NCI-H1048 (cell line): Measurements from ENCODE around the gene ZNF444.
A peak's percentile ranks its signal among the peaks of the same experiment; 100 is the strongest.

Experiments
- DNase-seq: peaks from one replicate; lab custom pipeline; 2025; lab: John Stamatoyannopoulos, UW

Gene ZNF444

DNA sequence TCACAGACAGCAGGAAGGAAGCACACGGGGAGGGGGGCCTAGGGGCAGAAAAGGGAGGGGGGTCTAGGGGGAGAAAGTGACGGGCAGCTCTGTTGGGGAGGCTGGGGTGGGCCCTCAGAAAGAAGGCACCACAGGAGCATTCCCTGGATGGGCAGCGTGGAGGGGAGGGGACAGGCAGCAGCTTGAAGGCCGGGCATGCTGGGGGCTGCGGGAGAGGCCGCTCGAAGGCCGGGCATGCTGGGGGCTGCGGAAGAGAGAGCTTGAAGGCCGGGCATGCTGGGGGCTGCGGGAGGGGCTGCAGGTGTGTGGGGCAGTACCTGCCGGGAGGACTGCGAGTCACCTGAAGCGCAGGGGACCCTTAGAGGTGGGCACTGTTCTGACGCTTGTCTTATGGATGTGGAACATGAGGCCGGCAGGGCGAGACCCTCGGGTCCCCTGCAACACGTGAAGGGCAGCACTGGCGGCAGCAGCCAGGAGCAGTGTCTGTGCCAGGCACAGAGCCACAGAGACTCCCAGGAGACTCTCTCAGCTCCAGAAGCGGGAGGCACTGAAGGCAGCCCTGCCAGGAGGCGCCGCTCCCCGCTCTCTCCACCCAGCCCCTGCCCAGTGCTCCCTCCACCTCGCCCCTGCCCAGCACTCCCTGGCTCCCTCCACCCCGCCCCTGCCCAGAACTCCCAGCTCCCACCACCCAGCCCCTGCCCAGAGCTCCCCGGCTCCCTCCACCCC lies 33.3 kb upstream of the ZNF444 start:
- no peak for DNase-seq

DNA sequence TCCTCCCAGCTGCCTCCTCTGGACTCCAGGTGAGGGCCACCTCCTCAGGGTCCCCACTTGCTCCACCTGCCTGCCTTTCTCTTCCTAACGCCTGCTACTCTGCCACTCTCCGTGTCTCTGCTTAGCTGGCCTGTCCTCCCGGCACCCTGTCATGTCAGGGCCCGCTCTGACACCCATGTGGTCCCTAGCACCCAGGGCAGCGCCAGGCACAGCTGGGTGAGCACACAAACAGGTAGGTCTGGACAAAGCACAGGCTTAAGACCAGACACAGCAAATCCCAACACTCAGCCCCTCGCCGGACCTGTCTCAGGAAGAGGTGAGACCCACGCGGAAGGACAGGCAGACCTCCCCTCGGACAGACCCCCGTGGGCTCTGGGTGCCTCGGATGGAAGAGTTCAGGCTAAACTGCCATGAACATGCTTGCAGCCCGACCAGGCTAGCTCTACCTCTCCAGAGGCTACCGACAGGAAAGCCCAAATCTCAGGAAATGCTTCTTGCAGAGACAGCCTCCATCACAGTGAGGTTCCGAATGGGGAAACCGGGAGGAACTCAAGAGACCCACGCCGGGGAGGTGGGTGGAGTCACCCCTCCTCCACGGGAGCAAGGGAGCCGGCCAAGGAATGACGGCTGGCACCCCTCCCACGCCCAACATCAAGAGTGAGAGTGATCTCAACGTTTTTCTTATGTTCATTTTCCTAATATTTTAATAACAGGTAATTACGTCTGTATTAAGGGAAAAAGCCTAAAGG lies 32.5 kb upstream of the ZNF444 start:
- no peak for DNase-seq

DNA sequence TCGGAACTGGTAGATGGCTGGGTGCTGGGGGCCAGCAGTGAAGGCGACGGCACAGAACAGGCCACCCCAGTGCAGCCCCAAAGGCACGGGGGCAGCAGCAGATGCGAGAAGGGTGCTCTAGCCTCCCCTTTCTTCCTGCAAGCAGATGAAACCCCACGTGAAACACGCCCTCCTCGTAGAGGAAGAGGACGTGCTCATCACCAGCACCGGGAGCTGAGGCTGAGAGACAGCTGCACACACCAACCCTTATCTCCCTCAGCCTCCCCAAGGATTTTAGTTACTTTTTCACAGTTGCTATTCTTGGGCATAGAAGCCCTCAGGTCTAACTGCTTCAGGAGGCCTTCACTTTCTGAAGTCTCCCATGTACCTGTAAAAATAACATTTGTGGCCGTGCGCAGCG lies 31.9 kb upstream of the ZNF444 start:
- DNase-seq = no peak

DNA sequence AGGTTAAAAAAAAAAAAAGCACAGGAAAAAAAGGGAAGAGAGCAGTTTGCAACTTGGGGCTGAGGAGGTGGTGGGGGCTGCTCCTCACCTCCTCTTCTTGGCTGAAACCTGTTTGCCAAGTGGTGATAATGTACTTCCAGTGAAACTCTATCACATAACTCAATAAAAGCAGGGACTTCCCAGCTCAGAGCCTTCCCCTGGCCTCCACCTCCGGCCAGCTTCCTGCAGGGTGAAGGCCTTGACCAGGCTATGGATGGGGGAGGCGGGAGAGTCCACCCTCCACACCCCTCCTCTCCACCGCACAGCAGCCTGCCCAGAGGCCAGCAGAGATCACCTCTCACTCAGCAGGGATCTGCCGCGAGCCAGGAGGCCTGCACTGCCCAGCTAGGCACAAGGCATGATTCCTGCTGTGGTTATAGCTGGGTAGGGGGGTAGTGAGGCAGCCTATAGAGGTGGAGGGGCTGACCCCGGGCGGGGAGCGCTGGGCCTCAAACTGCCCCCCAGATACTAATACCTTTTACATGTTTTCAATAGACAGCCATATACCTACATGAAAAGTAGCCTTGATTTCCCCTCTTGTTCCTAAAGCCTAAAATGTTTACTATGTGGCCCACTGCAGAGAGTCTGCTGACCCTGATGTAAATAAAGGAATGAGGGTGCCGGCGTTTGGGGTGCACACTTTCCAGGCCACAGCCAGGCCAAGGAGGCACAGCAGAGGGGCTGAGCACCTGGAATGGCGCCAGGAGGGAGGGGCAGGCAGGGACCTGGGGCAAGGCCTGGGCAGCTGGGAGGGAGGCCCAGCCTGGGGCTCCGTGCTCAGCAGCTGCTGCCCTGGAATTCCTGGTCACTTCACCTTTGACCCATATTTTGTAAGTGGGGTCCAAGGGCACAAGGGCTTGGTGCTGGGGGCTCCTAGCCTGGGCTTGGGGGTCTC lies 30.3 kb upstream of the ZNF444 start:
- DNase-seq = no peak

DNA sequence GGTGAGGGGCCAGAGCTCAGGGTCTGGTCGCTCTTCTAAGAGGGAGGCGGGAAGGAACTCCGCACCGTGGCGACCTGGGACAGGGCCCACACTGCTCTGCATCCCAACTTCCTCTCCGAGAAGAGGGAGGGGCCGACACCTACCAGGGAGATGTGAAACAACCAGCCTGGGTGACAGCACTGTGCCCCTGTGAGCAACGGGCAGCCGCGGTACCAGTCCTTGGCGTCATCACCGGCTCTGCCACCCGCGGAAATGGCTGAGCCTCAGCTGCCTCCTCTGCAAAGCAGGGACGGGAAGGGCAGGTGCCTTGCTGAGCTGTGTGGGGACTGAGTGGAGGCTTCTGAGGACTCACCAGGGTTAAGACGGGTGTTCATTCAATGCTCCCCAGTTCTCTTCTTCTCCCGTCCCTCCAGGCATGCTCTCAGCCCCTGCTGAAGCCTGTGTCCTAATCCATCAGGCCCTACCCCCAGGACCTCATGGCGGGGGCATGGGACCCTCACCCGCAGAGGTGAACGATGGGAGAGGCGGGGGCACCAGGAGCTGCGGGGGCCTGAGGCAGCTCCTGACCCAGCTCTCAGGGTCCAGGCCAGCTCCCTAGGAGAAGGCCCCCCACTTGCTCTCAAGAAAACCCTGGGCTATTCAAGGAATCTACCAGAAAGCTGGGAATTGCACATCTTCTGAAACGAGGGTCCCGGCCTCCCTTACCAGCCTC lies 29.3 kb upstream of the ZNF444 start:
- no peak for DNase-seq

DNA sequence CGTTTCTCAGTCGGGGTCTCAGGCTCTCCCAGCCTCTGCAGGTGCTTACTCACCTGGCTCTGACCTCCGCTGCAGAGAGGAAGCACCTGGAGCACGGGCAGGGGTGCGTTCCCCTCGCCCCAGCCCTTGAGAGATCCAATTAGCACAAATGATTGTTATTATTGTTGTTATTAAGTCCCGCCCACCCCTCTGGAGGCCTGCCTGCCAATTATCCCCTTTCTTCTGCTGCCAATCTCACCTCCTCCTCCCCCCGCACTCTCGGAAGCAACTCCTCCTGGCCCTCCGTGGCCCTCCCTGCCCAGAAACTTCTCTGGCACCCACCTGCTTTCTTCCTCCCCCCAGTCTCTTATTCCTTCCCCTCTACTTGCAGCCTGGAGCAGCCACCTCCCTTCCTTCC lies 28.8 kb upstream of the ZNF444 start:
- DNase-seq = no peak

DNA sequence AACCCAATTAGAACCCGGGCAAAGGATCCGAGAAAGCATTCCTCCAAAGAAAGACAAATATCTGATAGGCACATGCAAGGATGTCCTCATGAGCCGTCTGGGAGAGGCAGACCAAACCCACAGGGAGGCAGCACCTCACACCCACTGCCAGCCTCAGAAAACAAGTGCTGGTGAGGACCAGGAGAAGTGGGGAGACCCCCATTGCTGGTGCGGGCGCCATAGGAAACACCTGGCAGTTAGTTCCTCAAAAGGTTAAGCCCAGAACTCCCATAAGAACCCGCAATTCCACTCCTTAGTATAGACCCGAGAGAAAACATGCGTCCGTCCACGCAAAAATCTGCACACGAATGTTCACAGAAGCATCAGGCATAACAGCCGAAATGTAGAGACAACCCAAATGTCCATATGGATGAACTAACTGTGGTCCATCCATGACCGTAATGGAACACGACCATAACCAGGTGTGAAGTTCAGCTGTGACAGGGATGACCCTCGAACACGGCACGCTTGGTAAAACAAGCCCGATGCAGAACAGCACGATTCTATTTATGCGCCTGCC lies 27.9 kb upstream of the ZNF444 start:
- DNase-seq = no peak

DNA sequence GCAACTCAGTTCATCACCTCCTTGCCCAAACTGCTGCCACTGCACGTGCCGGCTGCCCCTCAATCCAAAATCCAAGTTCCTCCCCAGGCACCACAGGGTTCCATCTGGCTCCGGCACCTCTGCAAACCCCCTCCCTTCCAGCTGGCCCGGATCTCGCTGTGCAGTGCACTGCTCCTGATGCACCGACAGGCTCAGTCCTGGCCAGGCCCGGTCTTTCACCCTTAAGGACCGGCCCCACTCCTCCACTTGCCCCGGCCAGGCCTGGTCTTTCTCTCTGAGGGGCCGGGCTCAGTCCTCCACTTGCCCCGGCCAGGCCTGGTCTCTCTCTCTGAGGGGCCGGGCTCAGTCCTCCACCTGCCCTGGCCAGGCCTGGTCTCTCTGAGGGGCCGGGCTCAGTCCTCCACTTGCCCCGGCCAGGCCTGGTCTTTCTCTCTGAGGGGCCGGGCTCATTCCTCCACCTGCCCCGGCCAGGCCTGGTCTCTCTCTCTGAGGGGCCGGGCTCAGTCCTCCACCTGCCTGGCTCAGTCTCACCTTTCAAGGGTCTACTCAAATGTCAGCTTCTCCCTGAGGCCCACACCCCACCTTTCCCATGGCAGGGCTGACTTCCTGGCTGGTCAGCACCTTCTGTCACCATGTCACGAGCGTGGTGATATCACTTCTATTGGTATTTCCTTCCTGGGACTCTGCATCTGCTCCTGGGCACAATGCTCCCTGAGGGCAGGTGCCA lies 26.9 kb upstream of the ZNF444 start:
- no peak for DNase-seq

DNA sequence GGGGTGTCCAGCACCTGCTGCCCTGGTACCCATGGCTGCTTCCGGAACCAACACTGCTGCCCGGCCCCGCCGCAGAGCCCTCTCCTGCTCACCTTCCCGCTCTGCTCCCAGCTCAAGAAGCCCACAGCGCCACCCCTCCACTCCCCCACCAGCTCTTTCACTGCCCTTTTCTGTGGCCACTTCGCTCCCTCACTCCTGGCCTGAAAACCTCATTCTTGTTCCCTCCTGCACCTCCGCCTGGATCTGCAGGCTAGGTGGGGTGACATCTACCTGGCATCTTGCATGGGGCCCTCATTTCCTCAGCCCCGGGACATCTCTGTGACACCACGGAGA lies 26.3 kb upstream of the ZNF444 start:
- no peak for DNase-seq

DNA sequence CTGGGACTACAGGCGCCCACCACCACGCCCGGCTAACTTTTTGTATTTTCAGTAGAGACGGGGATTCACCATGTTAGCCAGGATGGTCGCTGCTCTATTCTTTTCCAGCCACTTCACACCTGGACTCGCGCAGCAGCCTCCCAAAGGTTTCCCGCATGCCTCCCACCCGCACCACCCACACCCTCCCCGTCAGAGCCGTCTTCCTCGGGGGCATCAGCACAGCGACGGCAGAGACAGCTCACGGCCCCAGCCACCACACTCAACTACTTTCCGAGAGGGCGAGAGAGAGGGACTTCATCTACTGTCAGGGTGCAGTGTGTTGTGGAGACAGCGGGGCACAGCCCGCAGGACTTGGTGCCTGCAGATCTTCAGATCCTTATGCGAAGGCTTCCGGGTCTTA lies 25.6 kb upstream of the ZNF444 start:
- DNase-seq = no peak

DNA sequence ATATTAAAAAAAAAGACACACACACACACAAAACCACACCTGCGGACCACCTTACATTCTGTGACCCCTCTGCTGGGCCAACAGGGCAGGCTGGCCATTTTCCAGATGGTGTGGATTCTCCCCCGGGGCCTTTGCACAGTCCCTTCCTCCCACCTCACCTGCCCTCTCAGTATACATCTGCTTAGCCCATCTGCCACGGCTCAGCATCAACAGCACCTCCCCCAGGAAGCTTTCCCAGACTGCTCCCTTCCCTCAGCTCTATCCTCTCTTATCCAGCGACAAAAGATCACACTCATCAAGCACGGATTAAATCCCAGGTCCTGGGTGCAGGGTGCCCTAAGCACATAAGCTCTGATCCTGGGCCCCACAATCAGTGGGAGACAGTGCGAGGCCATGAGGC lies 24.5 kb upstream of the ZNF444 start:
- no peak for DNase-seq

DNA sequence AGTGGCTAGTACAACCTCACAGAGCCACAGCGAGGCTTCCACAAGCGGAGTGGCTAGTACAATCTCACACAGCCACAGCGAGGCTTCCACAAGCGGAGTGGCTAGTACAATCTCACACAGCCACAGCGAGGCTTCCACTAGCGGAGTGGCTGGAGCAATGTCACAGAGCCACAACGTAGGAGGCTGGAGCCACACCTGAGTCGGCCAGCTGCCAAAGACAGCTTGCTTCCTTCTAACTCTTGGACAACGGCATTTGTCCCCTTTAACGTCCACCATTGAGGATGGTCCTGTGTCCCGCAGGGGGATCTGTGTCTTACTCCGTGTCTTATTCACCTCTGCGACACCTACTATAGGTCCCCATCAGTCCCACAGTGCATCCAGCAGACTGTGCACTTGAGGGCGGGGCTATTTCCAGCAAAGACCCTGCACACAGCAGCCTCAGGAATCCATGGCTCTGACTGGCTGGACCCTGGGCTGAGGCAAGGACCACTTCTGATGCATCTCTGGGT lies 23.7 kb upstream of the ZNF444 start:
- DNase-seq = no peak

DNA sequence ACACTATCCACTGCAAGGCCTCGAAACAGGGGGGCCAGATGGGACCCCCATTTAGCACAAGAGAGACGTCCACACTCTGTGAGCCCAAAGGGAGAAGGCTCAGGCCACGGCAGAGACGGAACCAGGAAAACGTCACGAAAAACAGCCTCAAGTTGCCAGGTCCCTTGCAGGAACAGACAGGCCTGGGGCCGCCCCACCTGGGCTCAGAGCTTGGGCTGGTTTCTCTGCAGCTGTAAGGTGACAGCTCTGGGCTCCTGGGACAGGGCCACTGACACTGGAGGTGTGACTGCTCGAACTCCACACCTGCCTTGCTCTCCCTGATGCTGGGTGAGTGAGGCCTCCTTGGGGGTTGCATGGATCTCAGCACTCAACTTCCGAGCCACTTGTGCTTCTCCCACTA lies 23.2 kb upstream of the ZNF444 start:
- no peak for DNase-seq

DNA sequence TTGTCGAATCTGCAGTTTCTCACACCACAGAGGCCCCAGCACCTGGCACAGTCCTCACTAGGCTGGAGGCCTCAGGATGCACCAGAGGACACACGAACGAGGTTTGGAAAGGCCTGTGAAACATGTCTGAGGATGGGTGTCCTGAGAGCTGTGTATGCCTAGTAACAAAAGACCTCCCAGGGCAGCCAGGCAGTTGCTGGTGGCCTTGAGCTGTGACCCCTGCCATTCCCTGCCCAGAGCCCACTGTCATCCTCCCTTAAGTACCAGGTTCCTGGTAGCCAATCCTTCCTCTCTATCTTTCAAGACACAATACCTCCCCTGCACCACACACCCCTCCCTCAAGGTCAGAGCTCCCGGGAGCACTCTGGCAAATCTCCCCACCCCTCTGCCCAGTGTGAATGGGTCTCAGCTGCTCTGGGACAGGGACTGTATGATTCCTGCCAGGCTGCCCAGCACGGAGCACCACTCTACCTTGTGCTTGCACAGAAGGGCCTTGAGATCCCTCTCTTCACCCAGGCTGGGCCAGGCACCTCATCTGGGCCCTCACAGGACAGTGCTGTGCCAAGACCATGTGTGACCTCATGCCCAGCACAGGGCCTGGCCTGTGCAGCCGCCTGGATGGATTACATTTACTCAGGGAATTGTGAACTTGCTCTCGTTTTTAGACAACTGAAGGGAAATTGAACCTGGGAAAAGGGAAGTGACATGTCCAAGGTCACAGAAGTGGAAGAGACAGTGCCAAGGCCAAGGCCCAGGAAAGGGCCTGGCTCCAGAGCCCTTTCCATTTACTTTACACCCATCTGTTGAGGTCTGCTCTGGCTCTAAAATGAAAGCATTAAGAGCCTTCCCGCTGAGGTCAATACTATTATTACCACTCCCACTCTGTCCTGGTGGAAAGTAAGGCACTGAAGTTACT lies 22.2 kb upstream of the ZNF444 start:
- DNase-seq = no peak

DNA sequence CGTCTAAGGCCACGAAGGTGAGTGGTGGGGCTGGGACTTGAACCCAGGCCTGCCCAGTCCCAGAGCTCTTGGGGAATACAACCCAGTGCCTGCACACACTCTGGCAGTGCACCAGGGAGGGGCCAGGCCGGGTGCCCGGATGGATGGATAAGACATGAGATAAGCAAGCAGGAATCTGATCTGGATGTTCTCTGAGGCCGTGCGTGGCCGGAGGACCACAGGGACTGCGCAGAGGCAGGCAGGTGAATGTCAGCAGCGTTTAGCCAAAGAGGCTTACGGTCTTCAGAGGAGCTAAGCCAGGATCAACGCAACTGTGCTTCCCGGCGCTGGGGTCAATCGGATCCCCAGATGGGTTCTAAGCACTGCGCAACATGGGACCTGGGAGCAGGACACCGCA lies 21.5 kb upstream of the ZNF444 start:
- no peak for DNase-seq

DNA sequence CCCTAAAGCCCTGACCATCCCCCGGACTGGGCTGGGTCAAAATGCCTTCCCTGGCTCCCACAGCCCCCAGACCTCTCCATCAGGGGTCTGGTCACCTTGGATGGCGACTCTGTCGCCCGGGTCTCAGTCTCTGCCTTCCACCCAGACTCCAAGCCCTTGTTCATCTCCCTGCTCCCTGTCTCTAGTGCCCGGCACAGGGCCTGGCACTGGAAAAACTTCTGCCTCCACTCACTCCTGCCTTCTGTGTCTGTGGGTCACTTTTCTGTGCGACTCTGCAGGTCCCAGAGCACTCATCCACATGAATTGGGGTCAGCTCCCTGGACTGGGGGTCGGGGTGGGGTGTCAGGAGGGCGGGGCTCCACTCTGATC lies 21.1 kb upstream of the ZNF444 start:
- DNase-seq = no peak

DNA sequence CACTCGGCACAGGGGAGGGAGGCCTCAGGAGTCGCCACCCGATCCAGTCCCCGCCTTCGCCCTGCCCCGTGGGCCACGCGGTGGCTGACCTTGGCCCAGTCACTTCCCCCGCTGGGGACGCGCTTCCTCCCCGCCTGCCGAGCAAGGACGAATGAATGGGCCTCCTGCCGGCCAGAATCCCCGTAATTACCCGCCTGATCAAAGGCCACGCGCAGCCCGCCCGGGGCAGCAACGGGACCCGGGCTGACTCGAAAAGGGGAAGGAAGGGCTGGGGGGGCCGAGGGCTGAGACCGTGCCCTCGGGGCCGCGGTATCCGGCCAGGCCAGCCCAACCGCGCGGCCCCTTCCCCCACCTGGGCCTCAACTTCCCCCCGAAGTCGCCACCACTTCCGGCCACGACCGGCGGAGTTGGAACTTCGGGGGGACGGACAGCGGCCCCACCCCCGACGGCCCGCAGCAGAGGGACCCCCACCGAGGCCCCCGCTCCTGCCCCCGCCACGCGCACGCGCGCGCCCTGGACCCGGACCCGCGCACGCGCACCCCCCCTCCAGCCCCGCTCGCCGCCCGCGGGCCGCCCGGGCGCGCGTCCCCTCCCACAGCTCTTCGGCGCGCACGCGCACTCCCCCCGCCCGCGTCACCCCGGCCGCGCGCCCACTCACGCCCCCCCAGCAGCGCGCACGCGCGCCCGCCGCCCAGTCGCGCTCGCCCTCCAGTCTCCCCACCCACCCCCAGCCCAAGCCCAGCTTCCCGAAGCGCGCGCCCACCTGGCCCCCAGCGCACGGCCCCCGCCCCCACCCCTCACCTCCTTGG lies 20.5 kb upstream of the ZNF444 start:
- DNase-seq = peak; percentile 32

DNA sequence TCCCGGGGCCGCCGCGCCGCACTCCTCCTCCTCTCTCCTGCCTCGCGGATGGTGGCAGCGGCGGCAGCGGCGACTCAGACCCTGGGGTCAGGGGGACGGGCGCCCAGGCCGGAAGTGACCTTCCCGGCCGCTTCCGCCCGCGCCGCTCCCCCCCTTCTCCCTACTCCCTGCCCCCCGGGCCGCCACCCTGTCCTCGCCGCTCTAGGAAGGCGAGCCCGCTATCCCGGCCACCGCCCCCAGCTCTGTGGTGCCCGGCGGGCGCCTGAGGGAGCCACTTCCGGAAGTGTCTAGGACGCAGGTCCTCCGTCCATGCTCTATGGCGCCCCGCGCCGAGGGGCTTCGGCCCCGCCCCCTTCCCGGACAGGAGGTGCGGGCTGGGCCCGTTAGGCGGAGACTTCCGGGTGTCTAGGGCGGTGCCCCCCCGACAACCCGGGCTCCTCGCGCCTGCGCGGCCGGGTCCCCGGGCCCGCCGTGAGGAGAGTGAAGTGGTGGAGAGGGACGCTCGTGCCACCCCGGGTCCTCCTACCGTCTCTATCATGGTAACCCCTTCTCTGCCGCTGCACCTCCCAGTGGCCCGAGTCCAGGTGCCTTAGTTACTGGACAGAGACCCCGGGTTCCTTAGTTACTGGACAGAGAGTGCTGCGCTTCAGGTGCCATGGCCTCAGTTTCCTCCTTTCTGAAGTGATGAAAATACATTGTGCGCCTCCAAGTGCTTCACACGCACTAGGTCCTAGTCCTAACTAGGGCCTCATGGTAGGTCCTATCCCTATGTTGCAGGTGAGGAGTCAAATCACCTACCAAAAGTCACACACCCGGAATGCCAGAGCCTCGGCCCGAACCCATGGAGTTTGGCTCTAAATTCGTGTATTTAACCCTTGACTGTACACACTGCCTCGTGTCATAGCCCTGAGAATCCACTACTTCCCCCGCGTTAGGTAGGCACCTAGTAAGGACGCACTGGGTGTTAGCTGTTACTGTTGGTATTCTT lies 19.6 kb upstream of the ZNF444 start, which contains the start of gene ZNF787:
Gene ZNF787 (minus strand): TSS at position 116 of the 988 bp plus-strand sequence. CDS start 18,078 bp downstream, outside the sequence.
- DNase-seq = peak; percentile 94
